K562 (cell line): ENCODE measurements around the gene SEC22C. TPM values are rescaled to one million over a fixed set of nuclear protein-coding genes. Genes with fewer than 3 reads are reported as not detected.

ENCODE experiments used
- ATAC-seq: fragments of 200-7000 bp; cut with Tn5 transposase; 3 replicates; pipeline ENCODE4 v1.9.1; 2020; ENCODE audit warnings: moderate library complexity
- Bru-seq: library from RNA; stranded (reverse); fragments of 400-500 nt; gene quantifications from one replicate; lab custom pipeline; 2021; lab: Mats Ljungman, UMichigan
- BruChase-seq, 2 experiments: library from RNA; stranded (reverse); fragments of 400-500 nt; gene quantifications; one replicate each; lab custom pipeline; 2021; lab: Mats Ljungman, UMichigan
- BruUV-seq: library from RNA; stranded (reverse); fragments of 400-500 nt; replicated peaks from 2 replicates; lab custom pipeline; 2021; lab: Mats Ljungman, UMichigan
- CTCF ChIA-PET: fragments of 300-600 bp; formaldehyde crosslinking; extraction: SDS; loops from one replicate; lab custom pipeline; 2021; ENCODE audit warnings: low intra/inter-chr PET ratio; lab: Yijun Ruan, JAX
- POLR2A ChIA-PET: fragments of 300-600, 350-650 bp; sonication (Branson Sonifier 250); formaldehyde crosslinking; extraction: SDS; loops from one replicate; lab custom pipeline; 2021; ENCODE audit warnings: antibody characterized with exemption, inconsistent platforms; lab: Yijun Ruan, JAX
- DNase-seq, 4 experiments: peaks; one replicate each; pipeline versions ENCODE4 v3.0.0 to v3.0.0-alpha.2; 2011 to 2018; ENCODE audit warnings: low spot score in 3 of 4, mixed read lengths in 3 of 4; ENCODE audit errors: extremely low read depth in 1 of 4
- FAIRE-seq: peaks from 2 replicates; lab custom pipeline; 2011; peaks lifted over from hg19 to GRCh38; lab: Jason Lieb, UNC
- H2AFZ ChIP-seq: 2 replicates; pipeline ENCODE4 v1.6.0; 2011; ENCODE audit warnings: low read depth, low read length, control low read depth, inconsistent platforms
- H3K27ac ChIP-seq: fragments of 200-600 bp; 3 replicates; pipeline ENCODE4 v1.8.0; 2011; ENCODE audit warnings: low read depth, mild to moderate bottlenecking, control low read depth, inconsistent platforms, low read length, moderate library complexity, mixed read lengths; ENCODE audit errors: extremely low read depth
- H3K27me3 ChIP-seq, 2 experiments: fragments of 300-600 bp in 1 of 2; 2 replicates in 1 of 2; 3 replicates in 1 of 2; pipeline versions ENCODE4 v1.6.0 to v1.8.0; 2011; ENCODE audit warnings: inconsistent platforms in 2 of 2, low read length in 2 of 2, mild to moderate bottlenecking in 1 of 2, mixed read lengths in 1 of 2, moderate library complexity in 1 of 2; ENCODE audit not compliant: control insufficient read depth in 2 of 2, insufficient read depth in 2 of 2
- H3K36me3 ChIP-seq: fragments of 300-600 bp; 3 replicates; pipeline ENCODE4 v1.8.0; 2011; ENCODE audit warnings: mild to moderate bottlenecking, low read length, inconsistent platforms; ENCODE audit not compliant: control insufficient read depth, insufficient read depth
- H3K4me1 ChIP-seq, 2 experiments: fragments of 200-600 bp in 1 of 2; replicated peaks in 1 of 2; 2 replicates in 1 of 2; 3 replicates in 1 of 2; pipeline versions ENCODE4 v1.5.1 to v1.8.0; 2011; ENCODE audit warnings: inconsistent platforms in 2 of 2, low read length in 2 of 2, mild to moderate bottlenecking in 1 of 2, mixed read lengths in 1 of 2, moderate library complexity in 1 of 2; ENCODE audit not compliant: control insufficient read depth in 2 of 2, insufficient read depth in 2 of 2
- H3K4me2 ChIP-seq: 2 replicates; pipeline ENCODE4 v1.6.1; 2011; ENCODE audit warnings: low read length, control low read depth, inconsistent platforms, mixed read lengths; ENCODE audit not compliant: insufficient read depth
- H3K4me3 ChIP-seq: fragments of 200-600 bp; sonication (generic), shearing (Covaris generic); 2 replicates; pipeline ENCODE4 v1.5.1; 2016; ENCODE audit warnings: control low read depth, inconsistent platforms
- H3K79me2 ChIP-seq: fragments of 200-600 bp; 3 replicates; pipeline ENCODE4 v1.8.0; 2011; ENCODE audit warnings: low read length, inconsistent platforms; ENCODE audit not compliant: control insufficient read depth, insufficient read depth
- H3K9ac ChIP-seq, 2 experiments: 2 replicates each; pipeline versions ENCODE4 v1.6.0 to v1.6.1; 2011; ENCODE audit warnings: low read depth in 2 of 2, low read length in 2 of 2, control low read depth in 1 of 2, inconsistent platforms in 1 of 2, mild to moderate bottlenecking in 1 of 2, mixed read lengths in 1 of 2; ENCODE audit not compliant: insufficient read depth in 1 of 2
- H3K9me1 ChIP-seq: one replicate; pipeline ENCODE4 v1.6.0; 2011; ENCODE audit warnings: inconsistent platforms, mild to moderate bottlenecking, low read length, moderate library complexity; ENCODE audit not compliant: control insufficient read depth, insufficient read depth
- H3K9me3 ChIP-seq: replicated peaks from 2 replicates; pipeline ENCODE4 v1.5.1; 2011; ENCODE audit warnings: low read depth, low read length, inconsistent platforms; ENCODE audit not compliant: control insufficient read depth, insufficient read depth
- H4K20me1 ChIP-seq: replicated peaks from 2 replicates; pipeline ENCODE4 v1.6.1; 2011; ENCODE audit warnings: low read length, inconsistent platforms, mixed read lengths; ENCODE audit not compliant: control insufficient read depth, insufficient read depth
- CEBPB ChIP-seq: fragments of 450-650 bp; IDR thresholded peaks from 2 replicates; pipeline ENCODE4 v1.6.1; 2016; ENCODE audit warnings: missing genetic modification characterization, missing compliant biosample characterization
- MCM2 ChIP-seq: fragments of 450-650 bp; IDR thresholded peaks from 2 replicates; pipeline ENCODE4 v1.6.1; 2017; ENCODE audit warnings: low read depth, mild to moderate bottlenecking
- NR2F6 ChIP-seq: fragments of 450-650 bp; formaldehyde crosslinking; IDR thresholded peaks from 2 replicates; pipeline ENCODE4 v1.4.0; 2020; ENCODE audit warnings: mild to moderate bottlenecking
- POLR2H ChIP-seq: IDR thresholded peaks from 2 replicates; pipeline ENCODE4 v1.6.1; 2016; ENCODE audit warnings: missing genetic modification characterization, low read depth, mild to moderate bottlenecking, control low read depth, missing compliant biosample characterization, moderate library complexity
- PRPF4 ChIP-seq: fragments of 200-400 bp; formaldehyde crosslinking; IDR thresholded peaks from one replicate; pipeline ENCODE4 v1.6.1; 2017; ENCODE audit warnings: low read length, low read depth, mild to moderate bottlenecking; ENCODE audit not compliant: insufficient read depth, poor library complexity, severe bottlenecking
- SRSF1 ChIP-seq: fragments of 200-400 bp; formaldehyde crosslinking; IDR thresholded peaks from 2 replicates; pipeline ENCODE4 v1.6.1; 2017; ENCODE audit warnings: mild to moderate bottlenecking, low read depth, low read length, moderate library complexity
- ZNF764 ChIP-seq: fragments of 250-450 bp; sonication (Bioruptor Pico); IDR thresholded peaks from 2 replicates; pipeline ENCODE4 v1.4.0; 2020; ENCODE audit warnings: low read depth, mild to moderate bottlenecking, moderate library complexity
- WGBS: fragments of 100-300 bp; shearing (Covaris generic); methylation state at CpG from one replicate; pipeline ENCODE4 v1.1.6; 2016; ENCODE audit warnings: low coverage, mixed read lengths; ENCODE audit not compliant: insufficient coverage; ENCODE audit errors: missing lambda C conversion rate; 5-methylcytosine and 5-hydroxymethylcytosine counted together
- in situ Hi-C: fragments of 300-500 bp; cut with MboI; formaldehyde crosslinking; loops from 4 replicates; pipeline ENCODE4 v1.15.0; 2018; ENCODE audit warnings: inconsistent platforms, mixed read lengths
- intact Hi-C: fragments of 100-400 bp; cut with micrococcal nuclease; formaldehyde crosslinking; loops from 2 replicates; pipeline ENCODE4 v1.14.2; 2022
- long read RNA-seq, 3 experiments: library from polyadenylated mRNA in 2 of 3; library from RNA in 1 of 3; unstranded in 2 of 3; stranded (forward) in 1 of 3; transcript quantifications; one replicate each; pipeline ENCODE4 v2.0.0, GENCODE V29; 2019 to 2022
- polyA minus RNA-seq, 3 experiments: library from RNA; depleted of rRNA, polyadenylated mRNA; stranded (reverse); fragments of >200 nt; gene quantifications; 2 replicates each; pipeline ENCODE4 v1.2.3, GENCODE V29; 2011
- polyA plus RNA-seq, 8 experiments: library from polyadenylated mRNA; depleted of rRNA in 4 of 8; stranded (reverse) in 5 of 8; unstranded in 3 of 8; fragments of >200 nt; fragmentation: Nextera tagmentation in 2 of 8; fragmentation: Illumina TruSeq in 1 of 8; extraction: Ambion mirVana in 2 of 8; extraction: Trizol in 1 of 8; gene quantifications; 2 replicates each; pipeline versions ENCODE4 v1.2.1 to v1.2.3, GENCODE V29; 2011 to 2014; ENCODE audit warnings: inconsistent platforms in 1 of 8, missing spikeins in 1 of 8
- total RNA-seq, 7 experiments: library from RNA; depleted of rRNA in 6 of 7; stranded (reverse); fragments of >200 nt in 6 of 7; fragmentation: Illumina TruSeq in 2 of 7; extraction: Trizol in 2 of 7; gene quantifications; 2 replicates each; pipeline versions ENCODE4 v1.2.1 to v1.2.3, GENCODE V29; 2011 to 2021; ENCODE audit warnings: low replicate concordance in 1 of 7
- TF ChIP-seq, protein P1 (sequence below), 3 experiments: fragments of 200-800 bp in 1 of 3; sonication (Bioruptor generic) in 1 of 3; sonication (generic) in 1 of 3; formaldehyde crosslinking in 1 of 3; IDR thresholded peaks; 2 replicates each; pipeline versions ENCODE4 v1.6.1 to v1.8.0; 2016 to 2022; ENCODE audit warnings: mild to moderate bottlenecking in 2 of 3, missing compliant biosample characterization in 2 of 3, missing genetic modification characterization in 2 of 3, missing genetic modification reagents in 1 of 3
- TF ChIP-seq, protein P2 (sequence below): IDR thresholded peaks from 3 replicates; pipeline ENCODE4 v1.6.1; 2011; ENCODE audit warnings: borderline replicate concordance, mild to moderate bottlenecking, moderate library complexity; ENCODE audit not compliant: insufficient read length; ENCODE audit errors: extremely low read depth

Gene SEC22C
- total RNA-seq (2011; cell fraction: chromatin; rRNA removed; ENCODE audit: low replicate concordance), result 34.9 and 62.9 TPM in 2 replicates
- total RNA-seq (2011; cell fraction: nucleolus; rRNA removed), result 32.7 and 35.5 TPM in 2 replicates
- 48.1 and 67.3 TPM in 2 replicates for total RNA-seq (2011; cell fraction: nucleoplasm; rRNA removed)
- 44.8 and 49.8 TPM in 2 replicates for total RNA-seq (2014; rRNA removed)
- 62.4 and 63.6 TPM in 2 replicates for total RNA-seq (2014; rRNA removed; fragmentation: Illumina TruSeq; extraction: Trizol)
- 68.4 and 68.7 TPM in 2 replicates for total RNA-seq (2015; rRNA removed; fragmentation: Illumina TruSeq; extraction: Trizol)
- 50.7 and 50.8 TPM in 2 replicates for total RNA-seq (2021)
- polyA plus RNA-seq (2011; rRNA removed), result 60.5 and 64.5 TPM in 2 replicates
- polyA plus RNA-seq (2011; cell fraction: cytosol; rRNA removed), result 31.6 and 53.4 TPM in 2 replicates
- 36.9 and 47.6 TPM in 2 replicates for polyA plus RNA-seq (2011; cell fraction: nucleus; rRNA removed)
- polyA plus RNA-seq (2012), result 55.2 and 56.3 TPM in 2 replicates
- 58.5 and 59.8 TPM in 2 replicates for polyA plus RNA-seq (2014; fragmentation: Illumina TruSeq; extraction: Trizol)
- polyA plus RNA-seq (2014; fragmentation: Nextera tagmentation; extraction: Ambion mirVana), result 10 to 100 TPM; 35.6 to 41.3 TPM
- 45.9 and 54.5 TPM in 2 replicates for polyA plus RNA-seq (2014; rRNA removed)
- polyA minus RNA-seq (2011; rRNA and poly(A)+ RNA removed), result 40.6 and 42.7 TPM in 2 replicates
- 17.8 and 22.0 TPM in 2 replicates for polyA minus RNA-seq (2011; cell fraction: cytosol; rRNA and poly(A)+ RNA removed)
- polyA minus RNA-seq (2011; cell fraction: nucleus; rRNA and poly(A)+ RNA removed), result 15.6 and 16.9 TPM in 2 replicates
- Bru-seq, nascent RNA, result percentile 78 among the genes with signal in this experiment
- BruChase-seq, experiment 1, labeled RNA remaining after a 2-hour chase, result percentile 77 among the genes with signal in this experiment
- percentile 75 among the genes with signal in this experiment for BruChase-seq, experiment 2, labeled RNA remaining after a 6-hour chase
- long read RNA-seq, experiment 1, transcript SEC22C-201 (7 exons, 1,380 nt), result minor isoform, 33 of 143 reads
- long read RNA-seq, experiment 1, transcript SEC22C-202 (7 exons, 1,608 nt), result major isoform, 52 of 143 reads
- long read RNA-seq, experiment 1, partial matches to known transcripts, result 8 of 143 reads
- long read RNA-seq, experiment 1, other reads (novel, unspliced or antisense), result 50 of 143 reads
- long read RNA-seq, experiment 2, partial matches to known transcripts, result 1 of 30 reads
- long read RNA-seq, experiment 2, other reads (novel, unspliced or antisense), result 22 of 30 reads
- long read RNA-seq, experiment 3, transcript SEC22C-202 (7 exons, 1,608 nt), result major isoform, 16 of 41 reads
- long read RNA-seq, experiment 3, partial matches to known transcripts, result 1 of 41 reads
- long read RNA-seq, experiment 3, other reads (novel, unspliced or antisense), result 20 of 41 reads

DNA sequence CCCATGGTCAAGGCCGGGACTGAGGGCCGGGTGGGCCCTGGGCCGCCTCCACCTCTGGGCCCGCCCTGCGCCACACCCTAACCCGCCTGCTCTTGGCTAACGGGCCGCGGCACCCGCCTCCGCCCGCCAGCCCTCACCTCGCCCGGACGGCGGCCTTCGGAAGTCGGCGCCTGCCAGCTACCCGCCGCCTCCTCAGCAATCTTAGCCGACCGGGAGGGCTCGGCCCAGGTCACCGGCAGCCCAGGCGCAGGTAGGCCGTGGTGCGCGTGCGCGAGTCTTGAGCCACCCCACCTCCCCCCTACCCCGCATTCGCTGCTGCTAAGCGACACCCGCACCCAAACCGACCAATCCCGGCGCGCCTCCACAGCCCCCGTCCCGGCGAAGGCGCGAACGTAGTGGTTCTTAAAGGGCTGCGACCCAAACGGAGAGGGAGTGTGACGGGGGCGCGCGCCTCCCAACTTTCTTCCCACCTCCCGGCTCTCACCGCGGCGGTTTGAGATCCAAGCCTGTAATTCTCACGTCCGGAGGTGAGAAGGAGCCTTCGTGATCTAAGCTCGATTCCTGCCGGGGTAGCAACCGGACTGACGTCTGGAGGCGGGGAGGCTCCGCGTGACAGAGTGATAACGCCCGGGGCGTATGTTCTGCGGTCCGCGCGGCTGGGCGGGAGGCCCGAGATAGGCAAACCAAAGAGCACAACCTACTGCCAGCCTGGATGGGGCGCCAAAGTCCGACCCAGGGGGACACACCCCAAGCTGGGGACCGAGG, at the start of gene SEC22C:
SEC22C (minus strand) TSS at position 259 of the 765 bp plus-strand sequence. CDS start 12,921 bp downstream, outside the sequence.
- Histone ChIP-seq H3K36me3 (peaks cover 5% of the 10 kb centered on the region; the same call in 2 of the 3 replicates), H2AFZ (peak within 1 kb of the TSS; percentile 85), H3K27ac (peak within 1 kb of the TSS; percentile 79), H3K9me3 (no peaks in the 10 kb centered on the region), H3K4me3 (peak within 1 kb of the TSS; percentile 65), H3K4me2 (peak within 1 kb of the TSS; percentile 92), H3K9ac (peak within 1 kb of the TSS; percentile 89 to 93), H3K9me1 (no peaks in the 10 kb centered on the region), H3K4me1 (peaks cover 12 to 16% of the 10 kb centered on the region in 2 experiments; a peak in 3 of 5 replicates), H3K79me2 (peaks cover 37% of the 10 kb centered on the region), H4K20me1 (no peaks in the 10 kb centered on the region), H3K27me3 (no peaks in the 10 kb centered on the region)
- no TSS peak for BruUV-seq
- WGBS, result under 1% methylated on average over 61 of the region's 77 CpGs
- DNase-seq (peak; percentile 99 to 100 (median 100)), ATAC-seq (peak; percentile 95), FAIRE-seq (peak; percentile 88)
- POLR2A ChIA-PET, result interaction anchor here (0.5 to 3.2 kb wide), 14 partner anchors 9 to 1763 kb away, joined by 3 to 33 read pairs (median 4); partner anchors contain the start of genes NKTR and SS18L2
- in situ Hi-C loops (no loop called here), intact Hi-C loops (loop anchor here (1.0 to 5.0 kb wide), 3 partner anchors 53 to 162 kb away; partner anchors contain the start of gene ZBTB47)
- CTCF ChIA-PET, result interaction anchor here (0.5 to 1.2 kb wide), 2 partner anchors 7 to 19 kb away, joined by 4 read pairs; no protein-coding TSS in a partner anchor
- no peak for TF ChIP-seq ZNF764 (CRISPR knock-in tag)
- no peak for TF ChIP-seq NR2F6 (CRISPR knock-in tag)
- TF ChIP-seq POLR2H (tag), result peak; percentile 87
- TF ChIP-seq MCM2, result no peak
- TF ChIP-seq, protein P1, sequence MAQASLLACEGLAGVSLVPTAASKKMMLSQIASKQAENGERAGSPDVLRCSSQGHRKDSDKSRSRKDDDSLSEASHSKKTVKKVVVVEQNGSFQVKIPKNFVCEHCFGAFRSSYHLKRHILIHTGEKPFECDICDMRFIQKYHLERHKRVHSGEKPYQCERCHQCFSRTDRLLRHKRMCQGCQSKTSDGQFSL (CRISPR knock-in tag; IDR thresholded peaks at IDR 0.05), result peak; percentile 94
- TF ChIP-seq, protein P1 (tag; IDR thresholded peaks at IDR 0.05), result no peak
- TF ChIP-seq PRPF4, result no peak
- TF ChIP-seq SRSF1, result no peak
- TF ChIP-seq, protein P2, sequence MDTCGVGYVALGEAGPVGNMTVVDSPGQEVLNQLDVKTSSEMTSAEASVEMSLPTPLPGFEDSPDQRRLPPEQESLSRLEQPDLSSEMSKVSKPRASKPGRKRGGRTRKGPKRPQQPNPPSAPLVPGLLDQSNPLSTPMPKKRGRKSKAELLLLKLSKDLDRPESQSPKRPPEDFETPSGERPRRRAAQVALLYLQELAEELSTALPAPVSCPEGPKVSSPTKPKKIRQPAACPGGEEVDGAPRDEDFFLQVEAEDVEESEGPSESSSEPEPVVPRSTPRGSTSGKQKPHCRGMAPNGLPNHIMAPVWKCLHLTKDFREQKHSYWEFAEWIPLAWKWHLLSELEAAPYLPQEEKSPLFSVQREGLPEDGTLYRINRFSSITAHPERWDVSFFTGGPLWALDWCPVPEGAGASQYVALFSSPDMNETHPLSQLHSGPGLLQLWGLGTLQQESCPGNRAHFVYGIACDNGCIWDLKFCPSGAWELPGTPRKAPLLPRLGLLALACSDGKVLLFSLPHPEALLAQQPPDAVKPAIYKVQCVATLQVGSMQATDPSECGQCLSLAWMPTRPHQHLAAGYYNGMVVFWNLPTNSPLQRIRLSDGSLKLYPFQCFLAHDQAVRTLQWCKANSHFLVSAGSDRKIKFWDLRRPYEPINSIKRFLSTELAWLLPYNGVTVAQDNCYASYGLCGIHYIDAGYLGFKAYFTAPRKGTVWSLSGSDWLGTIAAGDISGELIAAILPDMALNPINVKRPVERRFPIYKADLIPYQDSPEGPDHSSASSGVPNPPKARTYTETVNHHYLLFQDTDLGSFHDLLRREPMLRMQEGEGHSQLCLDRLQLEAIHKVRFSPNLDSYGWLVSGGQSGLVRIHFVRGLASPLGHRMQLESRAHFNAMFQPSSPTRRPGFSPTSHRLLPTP, result no peak
- TF ChIP-seq CEBPB, result peak; percentile 14; the same call in 1 of the 2 replicates
